Measurements from ENCODE around the gene AK4. TPM values are rescaled to one million over a fixed set of nuclear protein-coding genes. Genes with fewer than 3 reads are reported as not detected.

The AK4 gene
- total RNA-seq, 1 experiment from 2014 or later, result 17.6 TPM

GRCh38 chr1:65210325-65210724 is 62.3 kb downstream of the AK4 start:
- Histone ChIP-seq H3F3A (ENCODE audit: insufficient read depth, low read depth) (no peaks in the 10 kb centered on the region), H3K4me1 (replicated peaks; ENCODE audit: insufficient read depth) (no peaks in the 10 kb centered on the region), H2AFZ (no peak overlapping the region), H3K27ac (no peak overlapping the region), H3K4me2 (no peak overlapping the region), H3K79me2 (ENCODE audit: low read depth) (no peaks in the 10 kb centered on the region), H3K9me3 (ENCODE audit: insufficient read depth, low read depth) (no peaks in the 10 kb centered on the region), H3K36me3 (ENCODE audit: low read depth) (no peaks in the 10 kb centered on the region), H3K4me3 (no peak overlapping the region), H3K9me2 (ENCODE audit: insufficient read depth) (no peaks in the 10 kb centered on the region), H3K27me3 (ENCODE audit: insufficient read depth, low read depth) (no peaks in the 10 kb centered on the region), H4K20me1 (ENCODE audit: insufficient read depth) (no peaks in the 10 kb centered on the region)
- intact Hi-C loops (cut with micrococcal nuclease; ENCODE audit: unreplicated experiment), result loop anchor here (10.0 kb wide), 2 partner anchors 734 to 1034 kb away; no protein-coding TSS in a partner anchor
- POLR2A ChIA-PET (ENCODE audit: unreplicated experiment), result no interaction called here
- DNase-seq, result no peak
- BruUV-seq (replicated peaks), result no TSS peak
- CTCF ChIA-PET, result no interaction called here
- TF ChIP-seq CTCF (conservative IDR thresholded peaks at IDR 0.05), result no peak

- DNase-seq, result no peak
- Histone ChIP-seq H3K4me3 (no peak overlapping the region), H3K27me3 (ENCODE audit: insufficient read depth, low read depth) (no peaks in the 10 kb centered on the region), H3F3A (ENCODE audit: insufficient read depth, low read depth) (no peaks in the 10 kb centered on the region), H3K4me2 (no peak overlapping the region), H3K9me3 (ENCODE audit: insufficient read depth, low read depth) (no peaks in the 10 kb centered on the region), H3K27ac (no peak overlapping the region), H3K9me2 (ENCODE audit: insufficient read depth) (no peaks in the 10 kb centered on the region), H3K79me2 (ENCODE audit: low read depth) (no peaks in the 10 kb centered on the region), H3K4me1 (replicated peaks; ENCODE audit: insufficient read depth) (no peaks in the 10 kb centered on the region), H2AFZ (no peak overlapping the region), H3K36me3 (ENCODE audit: low read depth) (no peaks in the 10 kb centered on the region), H4K20me1 (ENCODE audit: insufficient read depth) (no peaks in the 10 kb centered on the region)
- ChIA-PET POLR2A (ENCODE audit: unreplicated experiment) (no interaction called here), CTCF (no interaction called here)
- no peak for TF ChIP-seq EZH2 (IDR thresholded peaks at IDR 0.05; ENCODE audit: low read depth)
- no peak for TF ChIP-seq CTCF (conservative IDR thresholded peaks at IDR 0.05)
- intact Hi-C loops (cut with micrococcal nuclease; ENCODE audit: unreplicated experiment), result loop anchor here (10.0 kb wide), 2 partner anchors 733 to 1033 kb away; no protein-coding TSS in a partner anchor
- BruUV-seq (replicated peaks), result no TSS peak
Measured at GRCh38 chr1:65211331-65211730, 63.3 kb downstream of the AK4 start.

GRCh38 chr1:65213271-65214023 is 65.4 kb downstream of the AK4 start:
- Histone ChIP-seq H2AFZ (no peak overlapping the region), H3K9me2 (ENCODE audit: insufficient read depth) (no peaks in the 10 kb centered on the region), H3K27ac (no peak overlapping the region), H3K27me3 (ENCODE audit: insufficient read depth, low read depth) (no peaks in the 10 kb centered on the region), H4K20me1 (ENCODE audit: insufficient read depth) (no peaks in the 10 kb centered on the region), H3K4me3 (no peak overlapping the region), H3K4me2 (no peak overlapping the region), H3K79me2 (ENCODE audit: low read depth) (no peaks in the 10 kb centered on the region), H3K36me3 (ENCODE audit: low read depth) (no peaks in the 10 kb centered on the region), H3K4me1 (replicated peaks; ENCODE audit: insufficient read depth) (no peaks in the 10 kb centered on the region), H3F3A (ENCODE audit: insufficient read depth, low read depth) (no peaks in the 10 kb centered on the region), H3K9me3 (ENCODE audit: insufficient read depth, low read depth) (no peaks in the 10 kb centered on the region)
- no peak for TF ChIP-seq EZH2 (IDR thresholded peaks at IDR 0.05; ENCODE audit: low read depth)
- no peak for TF ChIP-seq CTCF (conservative IDR thresholded peaks at IDR 0.05)
- no TSS peak for BruUV-seq (replicated peaks)
- CTCF ChIA-PET, result no interaction called here
- DNase-seq, result no peak
- intact Hi-C loops (cut with micrococcal nuclease; ENCODE audit: unreplicated experiment), result loop anchor here (10.0 kb wide), 2 partner anchors 731 to 1031 kb away; no protein-coding TSS in a partner anchor
- POLR2A ChIA-PET (ENCODE audit: unreplicated experiment), result no interaction called here

Measured in PC-9 (cell line).